ENCODE results near the gene HOMER1. TPM values are rescaled to one million over a fixed set of nuclear protein-coding genes. Genes with fewer than 3 reads are reported as not detected.
A peak's percentile ranks its signal among the peaks of the same experiment; 100 is the strongest.

HOMER1 gene
- total RNA-seq, 1 experiment from 2014 or later: 9.5 TPM

DNA sequence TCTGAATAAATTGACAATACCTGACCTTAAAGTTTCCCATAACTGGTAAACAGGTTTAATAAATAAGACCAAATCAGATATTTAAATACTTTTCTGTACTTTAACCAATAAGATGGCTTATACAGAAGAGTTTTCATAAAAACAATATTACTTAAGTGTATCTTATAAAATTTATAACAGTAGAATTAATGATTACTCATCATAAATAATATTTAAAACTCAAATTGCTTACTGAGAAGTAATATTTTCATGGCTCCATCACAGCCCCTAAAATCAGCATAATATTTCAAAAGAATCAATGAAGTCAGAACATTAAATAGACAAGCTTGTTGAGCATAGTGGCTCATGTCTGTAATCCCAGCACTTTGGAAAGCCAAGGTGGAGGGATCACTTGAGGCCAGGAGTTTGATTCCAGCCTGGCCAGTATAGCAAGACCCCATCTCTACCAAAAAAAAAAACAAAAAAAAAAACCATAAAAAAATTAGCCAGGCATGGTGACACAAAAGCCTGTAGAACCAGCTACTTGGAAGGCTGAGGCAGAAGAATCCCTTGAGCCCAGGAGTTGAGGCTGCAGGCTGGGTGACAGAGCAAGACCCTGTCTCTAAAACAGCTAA lies 23.5 kb downstream of the HOMER1 start:
- DNase-seq (ENCODE audit: low read depth): no peak

GRCh38 chr5:79489773-79490172 lies 24.2 kb downstream of the HOMER1 start:
- no peak for DNase-seq (ENCODE audit: low read depth)

- no peak for DNase-seq (ENCODE audit: low read depth)
These were observed 25.2 kb downstream of the HOMER1 start for GRCh38 chr5:79488775-79489174.

DNA sequence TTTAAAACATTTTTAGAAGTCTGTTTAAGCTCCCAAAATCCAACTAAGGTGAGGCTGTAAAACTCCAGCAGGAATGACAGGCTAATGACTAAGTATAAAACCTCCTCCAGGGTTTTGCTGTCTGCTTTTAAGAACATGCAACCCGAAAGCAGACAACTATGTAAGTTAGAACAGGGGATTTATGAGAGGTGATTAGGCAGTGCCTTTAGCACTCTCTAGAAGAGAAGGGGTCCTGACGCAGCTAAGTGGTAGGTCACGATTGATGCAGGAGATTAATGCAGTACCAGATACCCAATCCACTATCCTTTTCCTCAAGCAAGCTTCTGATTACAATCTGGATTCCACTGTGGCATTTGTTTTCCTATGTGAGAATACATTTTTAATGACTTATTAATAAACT lies 25.9 kb downstream of the HOMER1 start:
- DNase-seq (ENCODE audit: low read depth): no peak

DNA sequence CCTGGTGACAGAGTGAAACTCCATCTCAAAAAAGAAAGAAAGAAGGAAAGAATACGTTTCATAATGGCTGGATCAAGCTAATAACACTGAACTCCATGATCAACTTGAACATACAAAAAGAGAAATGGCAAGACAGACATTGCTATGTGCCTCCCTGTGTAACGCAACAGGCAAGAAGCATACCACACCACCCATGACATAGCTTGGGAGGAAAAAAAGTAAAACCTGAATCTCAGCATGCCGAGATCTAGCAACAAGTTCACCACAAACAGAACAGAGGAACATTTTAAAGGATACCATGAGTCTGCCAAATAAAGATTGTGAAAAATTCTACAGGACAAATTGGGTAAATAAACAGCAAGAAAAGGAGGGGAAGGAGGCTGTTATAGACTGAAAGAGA lies 26.7 kb downstream of the HOMER1 start:
- DNase-seq (ENCODE audit: low read depth): no peak

- no peak for DNase-seq (ENCODE audit: low read depth)
These were observed 27.8 kb downstream of the HOMER1 start for GRCh38 chr5:79486116-79486515.

GRCh38 chr5:79484731-79485130 lies 29.2 kb downstream of the HOMER1 start:
- no peak for DNase-seq (ENCODE audit: low read depth)

- no peak for DNase-seq (ENCODE audit: low read depth)
These were observed 32.4 kb downstream of the HOMER1 start for GRCh38 chr5:79481574-79481973.

DNA sequence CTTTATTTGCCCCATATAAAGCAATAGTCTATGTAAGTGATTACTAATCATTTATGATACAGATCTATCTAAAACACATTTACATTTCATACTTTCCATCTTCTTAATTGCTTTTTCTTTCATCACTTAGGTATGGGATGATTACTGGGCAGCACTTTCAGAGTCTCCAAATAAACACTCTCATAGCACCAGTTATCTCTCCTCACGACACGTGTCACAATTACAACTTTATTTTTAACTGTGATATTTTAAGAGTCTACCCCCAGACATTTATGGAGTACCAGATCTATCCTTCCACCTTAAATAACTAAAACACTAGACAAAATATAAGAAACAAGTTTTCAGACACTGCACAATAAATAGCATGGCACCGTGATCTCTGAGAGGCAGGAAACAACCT lies 32.9 kb downstream of the HOMER1 start:
- no peak for DNase-seq (ENCODE audit: low read depth)

DNA sequence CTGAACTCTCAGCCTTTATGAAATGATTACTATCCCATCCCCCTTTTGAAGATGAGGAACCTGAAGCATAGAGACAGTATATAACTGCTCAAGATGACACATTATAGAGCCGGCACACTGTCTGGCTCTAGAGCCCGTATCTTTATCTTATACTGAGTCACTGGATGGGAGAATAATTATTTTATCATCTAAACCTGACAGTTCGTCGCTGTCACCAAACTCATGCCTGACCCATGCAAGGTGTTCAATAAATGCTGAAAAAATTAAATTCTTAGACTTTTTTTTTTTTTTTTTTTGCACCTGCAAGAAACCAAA lies 38.8 kb downstream of the HOMER1 start:
- no peak for DNase-seq (ENCODE audit: low read depth)

- no peak for DNase-seq (ENCODE audit: low read depth)
These were observed 39.4 kb downstream of the HOMER1 start for GRCh38 chr5:79474367-79475151.

DNA sequence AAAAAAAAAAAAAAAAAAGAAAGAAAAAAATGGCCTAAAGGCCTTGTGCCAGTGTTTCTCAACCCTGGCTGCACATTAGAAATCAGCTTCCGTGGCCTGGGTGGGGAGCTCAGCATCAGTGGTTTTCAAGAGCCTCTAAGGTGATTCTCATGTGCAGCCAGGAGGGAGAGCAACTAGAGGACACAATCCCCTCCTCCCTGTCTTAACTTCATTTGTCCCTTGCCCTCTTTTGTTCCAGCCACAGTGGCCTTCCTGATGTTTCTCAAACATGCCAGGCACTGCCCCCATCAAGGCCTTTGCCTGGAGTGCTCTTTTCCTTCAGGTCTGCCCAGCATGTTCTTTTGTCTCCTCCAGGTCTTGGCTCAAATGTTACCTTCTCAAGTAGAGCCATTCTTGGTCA lies 42.4 kb downstream of the HOMER1 start:
- no peak for DNase-seq (ENCODE audit: low read depth)

- DNase-seq (ENCODE audit: low read depth): peak; percentile 25
These were observed 49.1 kb downstream of the HOMER1 start for GRCh38 chr5:79464695-79465332.

DNA sequence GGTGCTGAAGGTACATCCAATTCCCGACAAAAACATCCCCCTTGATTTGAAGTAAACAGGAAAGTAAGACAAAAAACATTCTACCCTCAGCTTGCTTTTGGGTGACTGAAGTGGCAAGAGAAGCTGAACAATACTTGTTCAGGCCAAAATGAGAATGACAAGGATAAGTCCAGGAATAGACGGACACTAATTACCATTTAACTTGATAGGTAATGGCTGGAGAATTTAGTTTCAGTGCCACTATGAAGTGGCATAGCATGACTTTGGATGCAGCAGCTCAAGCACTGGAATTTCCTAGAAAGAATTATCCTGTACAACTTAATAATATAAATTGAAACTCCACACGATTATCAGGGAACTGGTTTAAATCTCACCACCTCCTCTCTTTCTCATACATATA lies 49.7 kb downstream of the HOMER1 start:
- DNase-seq (ENCODE audit: low read depth): no peak

GRCh38 chr5:79459626-79460025 lies 54.3 kb downstream of the HOMER1 start:
- no peak for DNase-seq (ENCODE audit: low read depth)

GRCh38 chr5:79456890-79457583 lies 56.9 kb downstream of the HOMER1 start:
- no peak for DNase-seq (ENCODE audit: low read depth)

DNA sequence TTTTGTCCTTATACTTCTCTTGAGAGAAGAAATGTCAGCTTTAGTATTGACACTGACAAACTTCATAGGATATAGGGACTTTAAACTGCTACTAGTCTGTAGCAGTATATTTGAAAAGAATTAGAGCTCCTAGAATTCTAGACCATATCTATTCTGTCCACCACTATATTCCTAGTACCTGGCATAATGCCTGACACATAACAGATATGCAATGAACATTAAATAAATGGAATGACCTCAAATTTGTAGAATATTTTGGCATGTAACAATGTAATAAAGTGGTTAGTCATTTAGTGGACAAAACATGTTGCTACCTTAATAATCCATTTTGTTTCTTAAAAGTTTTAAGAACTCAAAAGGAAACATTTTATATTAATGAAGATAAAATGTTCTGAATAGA lies 57.5 kb downstream of the HOMER1 start:
- DNase-seq (ENCODE audit: low read depth): no peak

GRCh38 chr5:79454043-79454442 lies 59.9 kb downstream of the HOMER1 start:
- DNase-seq (ENCODE audit: low read depth): no peak

DNA sequence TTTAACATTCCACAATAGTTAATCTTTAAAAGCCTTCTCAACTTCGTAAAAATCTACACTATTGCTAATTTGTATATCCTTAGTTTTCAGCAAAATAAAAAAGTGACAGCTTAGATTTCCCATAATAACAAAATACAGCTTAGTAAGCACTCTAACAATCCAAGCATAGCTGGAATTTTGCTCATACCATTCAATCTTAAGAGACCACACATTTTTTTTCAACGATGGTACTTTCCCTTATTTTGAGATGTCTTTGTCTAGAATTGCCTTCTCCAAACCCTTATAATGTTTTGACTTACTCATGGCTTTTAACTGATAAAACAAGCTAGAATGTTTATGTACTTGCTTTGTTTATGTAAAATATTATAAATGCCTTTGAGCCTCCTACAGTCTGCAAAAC lies 65.6 kb downstream of the HOMER1 start:
- DNase-seq (ENCODE audit: low read depth): no peak

DNA sequence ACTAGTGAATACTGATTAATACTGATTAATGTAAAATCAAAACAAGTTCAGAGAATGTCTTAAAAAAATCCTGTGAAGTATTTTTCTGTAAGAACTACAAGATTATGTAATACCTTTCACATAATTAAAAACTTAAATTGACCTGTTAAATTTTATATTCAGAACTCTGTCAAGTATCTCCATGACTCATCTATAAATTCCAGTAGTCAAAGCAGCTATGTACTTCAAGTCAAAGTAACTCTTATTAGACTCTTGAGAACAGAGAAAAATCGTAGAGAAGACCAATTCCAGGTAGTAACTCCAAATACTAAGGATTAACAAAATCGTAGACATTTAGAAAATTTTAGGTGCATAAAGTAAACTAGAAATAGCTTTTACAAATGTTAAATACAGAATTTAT lies 77.1 kb downstream of the HOMER1 start:
- no peak for DNase-seq (ENCODE audit: low read depth)

- no peak for DNase-seq (ENCODE audit: low read depth)
These were observed 77.7 kb downstream of the HOMER1 start for GRCh38 chr5:79436224-79436623.

DNA sequence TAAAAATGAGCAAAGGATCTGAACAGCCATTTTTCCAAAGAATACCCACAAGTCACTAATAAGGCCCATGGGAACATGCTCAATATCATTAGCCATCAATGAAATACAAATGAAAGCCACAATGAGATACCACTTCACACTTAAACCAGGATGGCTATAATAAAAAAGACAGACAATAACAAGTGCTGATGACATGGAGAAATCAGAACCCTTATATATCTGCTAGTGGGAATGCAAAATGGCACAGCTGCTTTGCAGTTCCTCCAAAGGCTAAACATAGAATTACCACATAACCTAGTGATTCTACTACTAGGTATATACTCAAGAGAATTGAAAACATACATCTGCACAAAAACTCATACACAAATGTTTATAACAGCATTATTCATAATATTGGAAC lies 83.7 kb downstream of the HOMER1 start:
- DNase-seq (ENCODE audit: low read depth): no peak

Measured in HT1080 (cell line).